K562 (cell line): ENCODE data around the gene SEC11A. TPM values are rescaled to one million over a fixed set of nuclear protein-coding genes. Genes with fewer than 3 reads are reported as not detected.

Experiments
- CHD7 ChIP-seq: fragments of 200-600 bp; sonication (generic); IDR thresholded peaks from one replicate; pipeline ENCODE4 v1.6.1; 2012; ENCODE audit warnings: mild to moderate bottlenecking, low read depth, low read length, inconsistent platforms
- CREM ChIP-seq: IDR thresholded peaks from 2 replicates; pipeline ENCODE4 v1.6.1; 2014; ENCODE audit warnings: antibody characterized with exemption, low read depth
- EGR1 ChIP-seq: fragments of 450-650 bp; conservative IDR thresholded peaks from 2 replicates; pipeline ENCODE4 v1.6.1; 2017; ENCODE audit warnings: mild to moderate bottlenecking
- HSF4 ChIP-seq: fragments of 250-450 bp; sonication (Bioruptor Pico); IDR thresholded peaks from 2 replicates; pipeline ENCODE4 v2.1.2; 2022; ENCODE audit warnings: mild to moderate bottlenecking, moderate library complexity, borderline replicate concordance
- RFX5 ChIP-seq: IDR thresholded peaks from 2 replicates; pipeline ENCODE4 v1.6.1; 2011; ENCODE audit warnings: low read depth, mild to moderate bottlenecking, improper control_type of control experiment, low read length
- ZBTB2 ChIP-seq: fragments of 450-650 bp; IDR thresholded peaks from 2 replicates; pipeline ENCODE4 v1.6.1; 2016; ENCODE audit warnings: antibody characterized with exemption
- ZNF140 ChIP-seq: fragments of 250-450 bp; sonication (Bioruptor Pico); IDR thresholded peaks from 2 replicates; pipeline ENCODE4 v1.8.0; 2021; ENCODE audit warnings: moderate library complexity, mild to moderate bottlenecking, inconsistent platforms
- ZNF282 ChIP-seq: sonication (generic); formaldehyde crosslinking; IDR thresholded peaks from 2 replicates; pipeline ENCODE4 v1.8.1; 2023; ENCODE audit warnings: missing genetic modification reagents
- ZNF311 ChIP-seq: fragments of 250-450 bp; sonication (Bioruptor Pico); IDR thresholded peaks from 2 replicates; pipeline ENCODE4 v1.4.0; 2020; ENCODE audit warnings: mild to moderate bottlenecking, moderate library complexity
- ZNF436 ChIP-seq: fragments of 250-450, 450-650 bp; sonication (Bioruptor Pico); formaldehyde crosslinking; IDR thresholded peaks from 2 replicates; pipeline ENCODE4 v1.7.0; 2020; ENCODE audit warnings: mild to moderate bottlenecking
- ZNF780A ChIP-seq: fragments of 250-450 bp; sonication (Bioruptor Pico); IDR thresholded peaks from 2 replicates; pipeline ENCODE4 v1.5.0; 2021; ENCODE audit warnings: mild to moderate bottlenecking
- polyA plus RNA-seq, 8 experiments: library from polyadenylated mRNA; depleted of rRNA in 4 of 8; stranded (reverse) in 5 of 8; unstranded in 3 of 8; fragments of >200 nt; fragmentation: Nextera tagmentation in 2 of 8; fragmentation: Illumina TruSeq in 1 of 8; extraction: Ambion mirVana in 2 of 8; extraction: Trizol in 1 of 8; gene quantifications; 2 replicates each; pipeline versions ENCODE4 v1.2.1 to v1.2.3, GENCODE V29; 2011 to 2014; ENCODE audit warnings: inconsistent platforms in 1 of 8, missing spikeins in 1 of 8
- total RNA-seq, 7 experiments: library from RNA; depleted of rRNA in 6 of 7; stranded (reverse); fragments of >200 nt in 6 of 7; fragmentation: Illumina TruSeq in 2 of 7; extraction: Trizol in 2 of 7; gene quantifications; 2 replicates each; pipeline versions ENCODE4 v1.2.1 to v1.2.3, GENCODE V29; 2011 to 2021; ENCODE audit warnings: low replicate concordance in 1 of 7

Gene SEC11A
- total and polyA plus RNA-seq, 9 of the 15 experiments (the other 6 are each of a cell fraction or from before 2014, with no cell fraction given), result 175 to 310 (median 229) TPM

- TF ChIP-seq CHD7 (no peak), ZNF780A (CRISPR knock-in tag) (no peak), HSF4 (CRISPR knock-in tag) (no peak), CREM (peak; percentile 46), ZNF311 (CRISPR knock-in tag) (no peak), ZNF140 (CRISPR knock-in tag) (no peak), EGR1 (peak; percentile 70), ZNF282 (CRISPR knock-in tag) (no peak), RFX5 (no peak), ZNF436 (no peak), ZBTB2 (0 out of 2 replicates have a peak, but pooled peaks have one; percentile 34)
Observed at GRCh38 chr15:84747416-84748273, 31.7 kb upstream of the SEC11A start (continued).
